ENCODE results near the gene TRIM54.

The TRIM54 gene

GRCh38 chr2:27256855-27257454 is 25.3 kb upstream of the TRIM54 start:
- TF ChIP-seq CTCF (IDR thresholded peaks at IDR 0.05; ENCODE audit: low read depth, low read length) = no peak
- no peak overlapping the region for H3K4me3 ChIP-seq (ENCODE audit: low read depth, low read length)

- TF ChIP-seq CTCF (IDR thresholded peaks at IDR 0.05; ENCODE audit: low read depth, low read length) = no peak
- no peak overlapping the region for H3K4me3 ChIP-seq (ENCODE audit: low read depth, low read length)
Observed at GRCh38 chr2:27258051-27258450, 24.2 kb upstream of the TRIM54 start.

- H3K4me3 ChIP-seq (ENCODE audit: low read depth, low read length) = no peak overlapping the region
- no peak for TF ChIP-seq CTCF (IDR thresholded peaks at IDR 0.05; ENCODE audit: low read depth, low read length)
Observed at GRCh38 chr2:27261241-27261925, 20.8 kb upstream of the TRIM54 start.

- H3K4me3 ChIP-seq (ENCODE audit: low read depth, low read length) = no peak overlapping the region
- no peak for TF ChIP-seq CTCF (IDR thresholded peaks at IDR 0.05; ENCODE audit: low read depth, low read length)
Observed at GRCh38 chr2:27261926-27262298, 20.3 kb upstream of the TRIM54 start.

- no peak for TF ChIP-seq CTCF (IDR thresholded peaks at IDR 0.05; ENCODE audit: low read depth, low read length)
Observed at GRCh38 chr2:27262379-27263286, 19.6 kb upstream of the TRIM54 start, which contains the start of gene SLC30A3. TSS of gene SLC30A3 (minus strand) at chr2:27263047. CDS start at chr2:27262906, 141 bp downstream.

GRCh38 chr2:27263287-27264252 is 18.7 kb upstream of the TRIM54 start:
- 0 out of 2 replicates have a peak overlapping the region, but pooled peaks have one; percentile 8 for H3K4me3 ChIP-seq (ENCODE audit: low read depth, low read length)
- TF ChIP-seq CTCF (IDR thresholded peaks at IDR 0.05; ENCODE audit: low read depth, low read length) = no peak

More at GRCh38 chr2:27262379-27263286, 19.6 kb upstream of the TRIM54 start, which contains the start of gene SLC30A3:
- H3K4me3 ChIP-seq (ENCODE audit: low read depth, low read length) = peak within 1 kb of the TSS; percentile 43

All from WI38 (cell line).